Neural progenitor cell (in vitro differentiated cells): ENCODE data around the gene C2CD3. TPM values are rescaled to one million over a fixed set of nuclear protein-coding genes. Genes with fewer than 3 reads are reported as not detected.

ENCODE experiments used
- DNase-seq: peaks from one replicate; pipeline ENCODE4 v3.0.0-alpha.2; 2016; ENCODE audit warnings: low spot score
- H2AFZ ChIP-seq: fragments of 200-600 bp; sonication (generic); replicated peaks from 2 replicates; pipeline ENCODE4 v1.6.1; 2016; ENCODE audit warnings: antibody characterized with exemption
- H3F3A ChIP-seq: fragments of 200-600 bp; sonication (generic); 2 replicates; pipeline ENCODE4 v1.6.1; 2016; ENCODE audit warnings: antibody characterized with exemption, low read depth
- H3K27ac ChIP-seq: fragments of 200-600 bp; sonication (generic); 2 replicates; pipeline ENCODE4 v1.5.1; 2016; ENCODE audit warnings: mild to moderate bottlenecking
- H3K27me3 ChIP-seq: fragments of 200-600 bp; sonication (generic); 2 replicates; pipeline ENCODE4 v1.6.1; 2016; ENCODE audit warnings: mild to moderate bottlenecking, moderate library complexity
- H3K36me3 ChIP-seq: fragments of 200-600 bp; sonication (generic); 2 replicates; pipeline ENCODE4 v1.5.1; 2016
- H3K4me1 ChIP-seq: fragments of 200-600 bp; sonication (generic); 2 replicates; pipeline ENCODE4 v1.6.1; 2016; ENCODE audit warnings: mixed run types
- H3K4me2 ChIP-seq: fragments of 200-600 bp; sonication (generic); 2 replicates; pipeline ENCODE4 v1.6.1; 2016
- H3K4me3 ChIP-seq: fragments of 200-600 bp; sonication (generic); 2 replicates; pipeline ENCODE4 v1.5.1; 2016
- H3K79me2 ChIP-seq: fragments of 200-600 bp; sonication (generic); 2 replicates; pipeline ENCODE4 v1.6.1; 2016; ENCODE audit warnings: low read depth
- H3K9ac ChIP-seq: fragments of 200-600 bp; sonication (generic); 2 replicates; pipeline ENCODE4 v1.6.1; 2016
- H3K9me3 ChIP-seq: fragments of 200-600 bp; sonication (generic); 2 replicates; pipeline ENCODE4 v1.5.1; 2016; ENCODE audit warnings: low read depth
- H4K20me1 ChIP-seq: fragments of 200-600 bp; sonication (generic); 2 replicates; pipeline ENCODE4 v1.6.1; 2016; ENCODE audit warnings: low read depth
- H3K27ac Mint-ChIP-seq: 3 replicates; pipeline ENCODE4 v1.8.0; 2021; ENCODE audit warnings: mixed read lengths
- H3K27me3 Mint-ChIP-seq: 2 replicates; pipeline ENCODE4 v1.8.0; 2022; ENCODE audit warnings: low read depth, mild to moderate bottlenecking, inconsistent platforms, moderate library complexity, mixed read lengths; ENCODE audit not compliant: insufficient read depth
- H3K36me3 Mint-ChIP-seq: 3 replicates; pipeline ENCODE4 v1.8.0; 2021; ENCODE audit warnings: mixed read lengths
- H3K4me1 Mint-ChIP-seq: 3 replicates; pipeline ENCODE4 v1.8.0; 2021; ENCODE audit warnings: mixed read lengths
- H3K4me3 Mint-ChIP-seq: 3 replicates; pipeline ENCODE4 v1.8.0; 2021; ENCODE audit warnings: mild to moderate bottlenecking, moderate library complexity, mixed read lengths
- H3K9me3 Mint-ChIP-seq: 3 replicates; pipeline ENCODE4 v1.8.0; 2020; ENCODE audit warnings: mixed read lengths
- CTCF ChIP-seq: fragments of 200-600 bp; sonication (generic); IDR thresholded peaks from 2 replicates; pipeline ENCODE4 v1.5.1; 2017; ENCODE audit warnings: antibody characterized with exemption, mild to moderate bottlenecking
- EZH2 ChIP-seq: fragments of 200-600 bp; sonication (generic); IDR thresholded peaks from 2 replicates; pipeline ENCODE4 v1.6.1; 2017; ENCODE audit warnings: antibody characterized with exemption, mild to moderate bottlenecking, moderate library complexity
- EZH2phosphoT487 ChIP-seq: fragments of 200-600 bp; sonication (generic); IDR thresholded peaks from 2 replicates; pipeline ENCODE4 v1.6.1; 2017; ENCODE audit warnings: antibody characterized with exemption
- total RNA-seq: library from RNA; depleted of rRNA; stranded (reverse); fragments of >200 nt; gene quantifications from 2 replicates; pipeline ENCODE4 v1.2.3, GENCODE V29; 2015; ENCODE audit warnings: low replicate concordance

The C2CD3 gene
- total RNA-seq, 1 donor from 2014 or later: 19.6 TPM

GRCh38 chr11:74019860-74020259, 150.9 kb downstream of the C2CD3 start:
- DNase-seq: no peak
- Mint-ChIP-seq H3K4me3 (no peak overlapping the region), H3K9me3 (no peaks in the 10 kb centered on the region), H3K36me3 (peaks cover 21% of the 10 kb centered on the region), H3K27ac (no peak overlapping the region), H3K27me3 (peaks cover 8% of the 10 kb centered on the region), H3K4me1 (no peaks in the 10 kb centered on the region)
- H3K27me3 ChIP-seq: no peaks in the 10 kb centered on the region
- no peak overlapping the region for H3K4me2 ChIP-seq
- no peaks in the 10 kb centered on the region for H3K36me3 ChIP-seq
- no peak overlapping the region for H2AFZ ChIP-seq
- no peak for TF ChIP-seq EZH2
- H3K79me2 ChIP-seq: no peaks in the 10 kb centered on the region
- H3K4me3 ChIP-seq: no peak overlapping the region
- no peaks in the 10 kb centered on the region for H3K9me3 ChIP-seq
- H3K9ac ChIP-seq: no peak overlapping the region
- no peaks in the 10 kb centered on the region for H4K20me1 ChIP-seq
- H3K27ac ChIP-seq: no peak overlapping the region
- H3K4me1 ChIP-seq: no peaks in the 10 kb centered on the region
- H3F3A ChIP-seq: no peaks in the 10 kb centered on the region

- no peak overlapping the region for H3K4me3 Mint-ChIP-seq
- H3K27ac ChIP-seq: no peak overlapping the region
- H3K36me3 ChIP-seq: no peaks in the 10 kb centered on the region
- no peaks in the 10 kb centered on the region for H3K9me3 ChIP-seq
- H3K79me2 ChIP-seq: no peaks in the 10 kb centered on the region
- no peaks in the 10 kb centered on the region for H3K4me1 ChIP-seq
- no peaks in the 10 kb centered on the region for H3K4me1 Mint-ChIP-seq
- no peaks in the 10 kb centered on the region for H4K20me1 ChIP-seq
- H3F3A ChIP-seq: no peaks in the 10 kb centered on the region
- H3K9me3 Mint-ChIP-seq: no peaks in the 10 kb centered on the region
- no peak overlapping the region for H3K4me2 ChIP-seq
- H3K27me3 Mint-ChIP-seq: peaks cover 8% of the 10 kb centered on the region
- peaks cover 21% of the 10 kb centered on the region for H3K36me3 Mint-ChIP-seq
- H3K9ac ChIP-seq: no peak overlapping the region
- TF ChIP-seq EZH2 (no peak), EZH2phosphoT487 (no peak), CTCF (no peak)
- H2AFZ ChIP-seq: no peak overlapping the region
- DNase-seq: no peak
- no peak overlapping the region for H3K27ac Mint-ChIP-seq
- no peaks in the 10 kb centered on the region for H3K27me3 ChIP-seq
- H3K4me3 ChIP-seq: no peak overlapping the region
Measured at GRCh38 chr11:74019104-74019738, 151.6 kb downstream of the C2CD3 start.

GRCh38 chr11:74018331-74019005, 152.3 kb downstream of the C2CD3 start:
- Mint-ChIP-seq H3K4me3 (no peak overlapping the region), H3K27me3 (peaks cover 8% of the 10 kb centered on the region), H3K27ac (no peak overlapping the region), H3K36me3 (peaks cover 18% of the 10 kb centered on the region), H3K9me3 (no peaks in the 10 kb centered on the region), H3K4me1 (no peaks in the 10 kb centered on the region)
- no peaks in the 10 kb centered on the region for H3K27me3 ChIP-seq
- H3K9ac ChIP-seq: no peak overlapping the region
- H3F3A ChIP-seq: no peaks in the 10 kb centered on the region
- H2AFZ ChIP-seq: no peak overlapping the region
- no peak overlapping the region for H3K4me2 ChIP-seq
- H3K9me3 ChIP-seq: no peaks in the 10 kb centered on the region
- H3K79me2 ChIP-seq: no peaks in the 10 kb centered on the region
- no peak overlapping the region for H3K27ac ChIP-seq
- H4K20me1 ChIP-seq: no peaks in the 10 kb centered on the region
- H3K4me1 ChIP-seq: no peaks in the 10 kb centered on the region
- no peak for DNase-seq
- no peak overlapping the region for H3K4me3 ChIP-seq
- TF ChIP-seq EZH2phosphoT487: no peak
- TF ChIP-seq CTCF: no peak
- no peak for TF ChIP-seq EZH2
- no peaks in the 10 kb centered on the region for H3K36me3 ChIP-seq

- no peak overlapping the region for H3K27ac Mint-ChIP-seq
- no peaks in the 10 kb centered on the region for H3K36me3 ChIP-seq
Measured at GRCh38 chr11:74017631-74018030, 153.2 kb downstream of the C2CD3 start.

More at GRCh38 chr11:74017631-74018030, 153.2 kb downstream of the C2CD3 start:
- no peak for DNase-seq
- Histone ChIP-seq H3K4me1 (no peaks in the 10 kb centered on the region), H3K27me3 (no peaks in the 10 kb centered on the region), H3K27ac (no peak overlapping the region), H3K4me3 (no peak overlapping the region), H2AFZ (no peak overlapping the region), H3K79me2 (no peaks in the 10 kb centered on the region), H3F3A (no peaks in the 10 kb centered on the region), H3K9me3 (no peaks in the 10 kb centered on the region), H3K9ac (no peak overlapping the region), H4K20me1 (no peaks in the 10 kb centered on the region), H3K4me2 (no peak overlapping the region)
- no peaks in the 10 kb centered on the region for H3K4me1 Mint-ChIP-seq
- no peak for TF ChIP-seq EZH2
- TF ChIP-seq CTCF: no peak
- no peak for TF ChIP-seq EZH2phosphoT487
- no peak overlapping the region for H3K4me3 Mint-ChIP-seq
- H3K9me3 Mint-ChIP-seq: no peaks in the 10 kb centered on the region
- peaks cover 8% of the 10 kb centered on the region for H3K27me3 Mint-ChIP-seq
- H3K36me3 Mint-ChIP-seq: peaks cover 18% of the 10 kb centered on the region
